ENCODE measurements around the gene MACROH2A1. TPM values are rescaled to one million over a fixed set of nuclear protein-coding genes. Genes with fewer than 3 reads are reported as not detected.

MACROH2A1 gene
- polyA plus RNA-seq, 2 of the 4 experiments (the other 2 are of a cell fraction): 158 to 172 TPM

DNA sequence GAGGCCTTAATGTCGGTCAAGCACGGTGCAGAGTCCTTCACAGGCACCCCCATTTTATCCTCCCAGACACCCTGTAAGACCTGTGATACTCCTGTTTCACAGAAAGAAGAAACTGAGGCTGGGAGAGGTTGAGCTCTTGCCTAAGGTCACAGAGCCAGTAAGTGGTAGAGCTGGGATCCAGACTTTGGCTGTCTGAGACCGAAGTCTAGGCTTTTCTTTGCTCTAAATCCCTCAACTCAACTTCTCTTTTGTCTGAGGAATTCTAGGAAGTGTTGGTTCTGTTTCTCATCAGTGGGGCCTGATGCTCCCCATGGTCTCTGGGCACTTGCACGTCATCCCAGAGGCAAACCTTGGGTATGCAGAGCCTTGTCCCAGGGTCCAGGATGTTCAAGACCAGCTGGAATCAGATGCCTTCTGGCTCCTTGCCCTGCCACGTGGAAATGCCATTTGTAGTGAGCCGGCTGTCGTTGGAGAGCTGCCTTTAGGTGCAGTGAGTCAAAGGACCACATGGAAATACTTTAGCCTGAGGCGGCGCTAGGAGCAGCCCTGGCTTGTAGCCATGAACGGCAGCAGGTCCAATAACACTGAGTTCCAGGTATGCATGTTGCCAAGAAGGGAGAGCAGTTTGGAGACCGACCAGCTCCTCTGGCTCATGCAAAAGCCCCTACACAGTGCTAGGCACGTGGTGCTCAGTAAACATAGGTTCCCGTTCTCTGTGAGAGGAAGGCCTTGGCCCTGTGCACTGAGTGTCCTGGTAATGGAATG, 38.9 kb upstream of the MACROH2A1 start:
- TF ChIP-seq ESRRA (IDR thresholded peaks at IDR 0.05; ENCODE audit: borderline replicate concordance, low read length): no peak
- no peak for TF ChIP-seq RARB (CRISPR knock-in tag; IDR thresholded peaks at IDR 0.05)
- no peak for TF ChIP-seq SREBF2 (IDR thresholded peaks at IDR 0.05)
- TF ChIP-seq, protein P1, sequence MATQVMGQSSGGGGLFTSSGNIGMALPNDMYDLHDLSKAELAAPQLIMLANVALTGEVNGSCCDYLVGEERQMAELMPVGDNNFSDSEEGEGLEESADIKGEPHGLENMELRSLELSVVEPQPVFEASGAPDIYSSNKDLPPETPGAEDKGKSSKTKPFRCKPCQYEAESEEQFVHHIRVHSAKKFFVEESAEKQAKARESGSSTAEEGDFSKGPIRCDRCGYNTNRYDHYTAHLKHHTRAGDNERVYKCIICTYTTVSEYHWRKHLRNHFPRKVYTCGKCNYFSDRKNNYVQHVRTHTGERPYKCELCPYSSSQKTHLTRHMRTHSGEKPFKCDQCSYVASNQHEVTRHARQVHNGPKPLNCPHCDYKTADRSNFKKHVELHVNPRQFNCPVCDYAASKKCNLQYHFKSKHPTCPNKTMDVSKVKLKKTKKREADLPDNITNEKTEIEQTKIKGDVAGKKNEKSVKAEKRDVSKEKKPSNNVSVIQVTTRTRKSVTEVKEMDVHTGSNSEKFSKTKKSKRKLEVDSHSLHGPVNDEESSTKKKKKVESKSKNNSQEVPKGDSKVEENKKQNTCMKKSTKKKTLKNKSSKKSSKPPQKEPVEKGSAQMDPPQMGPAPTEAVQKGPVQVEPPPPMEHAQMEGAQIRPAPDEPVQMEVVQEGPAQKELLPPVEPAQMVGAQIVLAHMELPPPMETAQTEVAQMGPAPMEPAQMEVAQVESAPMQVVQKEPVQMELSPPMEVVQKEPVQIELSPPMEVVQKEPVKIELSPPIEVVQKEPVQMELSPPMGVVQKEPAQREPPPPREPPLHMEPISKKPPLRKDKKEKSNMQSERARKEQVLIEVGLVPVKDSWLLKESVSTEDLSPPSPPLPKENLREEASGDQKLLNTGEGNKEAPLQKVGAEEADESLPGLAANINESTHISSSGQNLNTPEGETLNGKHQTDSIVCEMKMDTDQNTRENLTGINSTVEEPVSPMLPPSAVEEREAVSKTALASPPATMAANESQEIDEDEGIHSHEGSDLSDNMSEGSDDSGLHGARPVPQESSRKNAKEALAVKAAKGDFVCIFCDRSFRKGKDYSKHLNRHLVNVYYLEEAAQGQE (IDR thresholded peaks at IDR 0.05): no peak
- TF ChIP-seq CBX8 (IDR thresholded peaks at IDR 0.05): no peak
- TF ChIP-seq PBX3 (IDR thresholded peaks at IDR 0.05): no peak
- no peak for TF ChIP-seq ELK1 (IDR thresholded peaks at IDR 0.05; ENCODE audit: low read depth, low read length)
- no peak for TF ChIP-seq HES2 (IDR thresholded peaks at IDR 0.05)
- no peak for TF ChIP-seq ATOH8 (CRISPR knock-in tag; IDR thresholded peaks at IDR 0.05; ENCODE audit: low read depth)
- Histone ChIP-seq H3K9me3 (no peaks in the 10 kb centered on the region), H3K27ac (no peak overlapping the region), H3K4me1 (no peaks in the 10 kb centered on the region), H3K4me2 (no peak overlapping the region), H3K4me3 (no peak overlapping the region)
- WGBS (ENCODE audit: missing lambda C conversion rate): 56% methylated on average over 13 of the region's 13 CpGs
- no peak; a peak in 1 of 6 replicates for ATAC-seq
- no peak for FAIRE-seq
- no peak for DNase-seq (ENCODE audit: low read depth in 1 of 2, low spot score in 1 of 2)
- ChIA-PET CTCF (interaction anchor here (1.1 to 6.1 kb wide), 4 partner anchors 19 to 113 kb away, joined by 3 to 31 read pairs (median 12); no protein-coding TSS in a partner anchor), POLR2A (no interaction called here)

DNA sequence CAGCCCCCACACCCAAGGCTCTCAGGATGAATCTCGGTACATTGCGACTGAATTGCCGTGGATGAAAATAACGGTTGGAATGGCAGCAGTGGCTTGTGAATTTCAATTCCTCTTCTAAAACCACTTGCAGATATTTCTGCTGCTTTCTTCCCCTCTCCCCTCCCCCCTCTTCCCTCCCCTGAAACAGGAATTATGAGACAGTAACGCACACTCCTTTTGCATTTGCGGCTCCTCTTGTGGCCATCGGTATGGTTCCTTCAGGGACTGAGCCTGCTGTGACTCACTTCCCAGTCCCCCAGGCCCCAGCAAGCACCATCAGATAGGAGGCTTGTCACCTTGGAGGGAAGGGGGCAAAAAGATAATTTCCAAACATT, 38.4 kb upstream of the MACROH2A1 start:
- Histone ChIP-seq H3K4me2 (no peak overlapping the region), H3K4me3 (no peak overlapping the region), H3K27ac (no peak overlapping the region), H3K9me3 (no peaks in the 10 kb centered on the region), H3K4me1 (no peaks in the 10 kb centered on the region)
- POLR2A ChIA-PET: no interaction called here
- FAIRE-seq: no peak
- WGBS (ENCODE audit: missing lambda C conversion rate): 88% methylated on average over 7 of the region's 7 CpGs
- CTCF ChIA-PET: interaction anchor here (1.1 to 6.1 kb wide), 3 partner anchors 20 to 113 kb away, joined by 3 to 31 read pairs (median 14); no protein-coding TSS in a partner anchor
- ATAC-seq: no peak
- no peak for DNase-seq (ENCODE audit: low read depth in 1 of 2, low spot score in 1 of 2)
- TF ChIP-seq NFE2L2 (conservative IDR thresholded peaks at IDR 0.05; ENCODE audit: low read length) (no peak), KDM5A (IDR thresholded peaks at IDR 0.05) (no peak), ESRRA (IDR thresholded peaks at IDR 0.05; ENCODE audit: borderline replicate concordance, low read length) (no peak), TFCP2L1 (CRISPR knock-in tag; IDR thresholded peaks at IDR 0.05) (no peak), MAFK (IDR thresholded peaks at IDR 0.05; ENCODE audit: partially characterized antibody) (no peak), NR3C1 (IDR thresholded peaks at IDR 0.05) (no peak), POLR2AphosphoS2 (conservative IDR thresholded peaks at IDR 0.05; ENCODE audit: low read length) (no peak), SREBF2 (IDR thresholded peaks at IDR 0.05) (no peak), FOXS1 (CRISPR knock-in tag; IDR thresholded peaks at IDR 0.05) (no peak), KDM1A (IDR thresholded peaks at IDR 0.05; ENCODE audit: low read depth) (no peak)
